Choroid plexus epithelial cell (primary cell): ENCODE measurements around the gene RNF144A.
A peak's percentile ranks its signal among the peaks of the same experiment; 100 is the strongest.
"Not testable (repeated sequence)": the region's sequence is repeated elsewhere in the genome, so short reads cannot be mapped to it uniquely, and the experiment has no call there.

Source experiments
- DNase-seq: peaks from one replicate; pipeline ENCODE4 v3.0.0-alpha.2; 2010; ENCODE audit warnings: low read depth
- H3K4me3 ChIP-seq: 2 replicates; pipeline ENCODE4 v1.5.1; 2011; ENCODE audit warnings: low read depth, mild to moderate bottlenecking, control low read depth, low read length, moderate library complexity
- CTCF ChIP-seq: conservative IDR thresholded peaks from 2 replicates; pipeline ENCODE4 v1.5.1; 2011; ENCODE audit warnings: low read depth, mild to moderate bottlenecking, control low read depth, inconsistent platforms, low read length, moderate library complexity

The RNF144A gene

GRCh38 chr2:6887751-6888192, 29.4 kb upstream of the RNF144A start:
- H3K4me3 ChIP-seq, result no peak overlapping the region
- TF ChIP-seq CTCF, result no peak
- no peak for DNase-seq

DNA sequence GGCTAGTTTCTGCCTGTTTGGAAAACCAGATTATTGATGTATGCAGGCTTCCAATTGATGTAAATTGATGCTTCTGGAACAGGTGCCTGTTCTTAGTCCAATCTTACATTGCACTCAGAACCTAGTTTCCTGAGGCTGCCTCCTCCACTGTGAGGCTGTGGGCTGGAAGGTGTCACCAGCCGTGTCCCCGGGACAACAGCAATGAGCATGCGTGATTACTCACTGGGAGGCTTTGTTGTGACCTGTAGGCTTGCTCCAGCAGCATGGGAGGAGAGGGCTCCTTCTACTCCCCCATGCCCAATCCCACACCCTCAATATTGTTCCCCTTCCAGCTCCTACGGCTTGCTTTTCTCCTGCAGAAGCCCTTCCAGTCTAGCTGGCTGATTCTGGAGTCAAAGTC, 28.5 kb upstream of the RNF144A start:
- no peak for DNase-seq
- no peak for TF ChIP-seq CTCF
- no peak overlapping the region for H3K4me3 ChIP-seq

- DNase-seq, result no peak
- TF ChIP-seq CTCF, result no peak
- H3K4me3 ChIP-seq, result no peak overlapping the region
These were observed 23.2 kb upstream of the RNF144A start for GRCh38 chr2:6893876-6894482.

DNA sequence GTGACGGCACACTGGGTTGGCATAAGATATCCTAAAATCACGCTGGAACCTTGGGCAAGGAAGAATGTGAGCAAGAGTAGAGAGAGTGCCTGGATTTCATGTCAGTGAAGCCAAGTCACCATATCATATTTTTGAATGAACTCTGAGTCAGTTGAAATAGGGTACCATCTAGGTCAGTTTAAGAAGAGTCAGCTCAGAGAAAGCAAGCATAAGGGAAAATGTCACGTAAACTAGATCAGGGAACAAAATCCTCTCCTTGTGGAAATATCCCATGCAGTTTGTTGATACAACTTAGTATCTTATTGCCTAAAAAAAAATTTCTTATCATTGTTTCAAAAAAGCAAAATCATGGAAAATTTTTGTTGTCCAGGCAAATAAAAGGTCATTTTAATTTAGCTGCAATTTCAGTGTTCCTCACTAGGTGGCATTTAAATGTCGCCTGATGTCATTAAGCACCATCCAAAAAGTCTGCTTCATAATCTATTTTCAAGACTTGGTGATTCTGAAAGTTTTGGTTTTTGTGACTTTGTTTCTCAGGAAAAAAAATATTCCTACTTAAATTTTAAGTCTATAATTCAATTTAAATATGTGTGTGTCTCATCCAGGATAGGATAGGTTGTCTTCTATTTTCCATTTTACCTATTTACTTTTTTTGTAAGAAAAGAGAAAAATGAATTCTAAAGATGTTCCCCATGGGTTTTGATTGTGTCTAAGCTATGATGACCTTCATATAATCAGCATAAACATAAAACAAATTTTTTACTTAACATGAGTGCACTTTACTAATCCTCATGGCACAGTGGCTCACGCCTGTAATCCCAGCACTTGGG, 20.1 kb upstream of the RNF144A start:
- H3K4me3 ChIP-seq, result no peak overlapping the region
- DNase-seq, result peak; percentile 72
- TF ChIP-seq CTCF, result peak; percentile 55

DNA sequence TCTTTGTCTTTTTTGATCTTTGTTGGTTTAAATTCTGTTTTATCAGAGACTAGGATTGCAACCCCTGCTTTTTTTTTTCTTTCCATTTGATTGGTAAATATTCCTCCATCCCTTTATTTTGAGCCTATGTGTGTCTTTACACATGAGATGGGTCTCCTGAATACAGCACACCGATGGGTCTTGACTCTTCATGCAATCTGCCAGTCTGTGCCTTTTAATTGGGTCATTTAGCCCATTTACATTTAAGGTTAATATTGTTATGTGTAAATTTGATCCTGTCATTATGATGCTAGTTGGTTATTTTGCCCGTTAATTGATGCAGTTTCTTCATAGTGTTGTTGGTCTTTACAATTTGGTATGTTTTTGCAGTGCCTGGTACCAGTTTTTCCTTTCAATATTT, 14.6 kb upstream of the RNF144A start:
- H3K4me3 ChIP-seq, DNase-seq: not testable (repeated sequence)

- no peak for TF ChIP-seq CTCF
- no peak for DNase-seq
- no peak overlapping the region for H3K4me3 ChIP-seq
These were observed 11.5 kb upstream of the RNF144A start for GRCh38 chr2:6905668-6906067.

GRCh38 chr2:6906165-6906741, 11.0 kb upstream of the RNF144A start:
- peak; percentile 47 for DNase-seq
- no peak for TF ChIP-seq CTCF
- H3K4me3 ChIP-seq, result no peak overlapping the region
